Activated naive CD4-positive, alpha-beta T cell treated with Interleukin-2 at 50 U/mL for 16 hours (primary cell): ENCODE measurements around the gene CBX3.
"Not testable (repeated sequence)": the region's sequence is repeated elsewhere in the genome, so short reads cannot be mapped to it uniquely, and the experiment has no call there.

Source experiments
- DNase-seq: peaks from one replicate; pipeline ENCODE4 v3.0.0-alpha.2; 2020

Gene CBX3

DNA sequence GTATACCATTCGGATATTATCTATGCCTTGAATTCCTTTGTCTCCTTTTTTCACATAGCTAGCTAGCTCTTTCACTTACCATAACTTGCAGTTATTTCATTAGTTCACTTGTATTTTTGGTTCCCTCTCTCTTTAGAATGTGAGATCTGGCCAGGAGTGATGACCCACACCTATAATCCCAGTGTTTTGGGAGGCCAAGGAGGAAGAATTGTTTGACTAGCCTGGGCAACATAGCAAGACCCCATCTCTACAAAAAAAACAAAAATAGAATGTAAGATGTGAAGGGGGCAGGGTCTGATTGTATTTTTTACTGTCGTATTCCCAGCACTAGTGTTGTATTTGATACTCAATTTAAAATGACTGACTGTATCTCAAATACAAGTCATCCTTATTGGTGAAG lies 29.9 kb upstream of the CBX3 start:
- no peak for DNase-seq

DNA sequence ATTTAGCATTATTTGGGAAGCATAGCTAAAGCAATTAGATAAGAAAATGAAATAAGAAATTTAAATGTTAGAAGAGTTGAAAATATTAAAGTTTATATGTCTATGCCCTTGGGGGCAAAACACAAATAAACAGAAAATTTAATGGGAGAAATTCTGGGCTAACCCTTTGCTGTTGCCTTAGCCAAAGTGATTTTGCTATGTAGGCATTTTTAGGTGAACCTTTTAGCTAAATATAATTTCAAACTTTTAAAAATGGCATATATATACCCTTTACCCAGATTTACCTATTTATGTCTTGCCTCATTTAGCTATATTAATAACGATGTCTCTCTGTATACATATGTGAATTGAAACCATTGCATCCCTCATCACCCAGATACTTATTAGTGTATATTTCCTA lies 29.5 kb upstream of the CBX3 start:
- no peak for DNase-seq

DNA sequence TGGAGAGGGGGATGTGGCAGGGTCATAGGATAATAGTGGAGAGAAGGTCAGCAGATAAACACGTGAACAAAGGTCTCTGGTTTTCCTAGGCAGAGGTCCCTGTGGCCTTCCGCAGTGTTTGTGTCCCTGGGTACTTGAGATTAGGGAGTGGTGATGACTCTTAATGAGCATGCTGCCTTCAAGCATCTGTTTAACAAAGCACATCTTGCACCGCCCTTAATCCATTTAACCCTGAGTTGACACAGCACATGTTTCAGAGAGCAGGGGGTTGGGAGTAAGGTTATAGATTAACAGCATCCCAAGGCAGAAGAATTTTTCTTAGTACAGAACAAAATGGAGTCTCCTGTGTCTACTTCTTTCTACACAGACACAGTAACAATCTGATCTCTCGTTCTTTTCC lies 25.6 kb upstream of the CBX3 start:
- DNase-seq: not testable (repeated sequence)

DNA sequence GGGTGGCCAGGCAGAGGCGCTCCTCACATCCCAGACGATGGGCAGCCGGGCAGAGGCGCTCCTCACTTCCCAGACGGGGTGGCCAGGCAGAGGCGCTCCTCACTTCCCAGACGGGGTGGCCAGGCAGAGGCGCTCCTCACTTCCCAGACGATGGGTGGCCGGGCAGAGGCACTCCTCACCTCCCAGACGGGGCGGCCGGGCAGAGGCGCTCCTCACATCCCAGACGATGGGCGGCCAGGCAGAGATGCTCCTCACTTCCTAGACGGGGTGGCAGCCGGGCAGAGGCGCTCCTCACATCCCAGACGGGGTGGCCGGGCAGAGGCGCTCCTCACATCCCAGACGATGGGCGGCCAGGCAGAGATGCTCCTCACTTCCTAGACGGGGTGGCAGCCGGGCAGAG lies 24.8 kb upstream of the CBX3 start:
- DNase-seq: not testable (repeated sequence)

DNA sequence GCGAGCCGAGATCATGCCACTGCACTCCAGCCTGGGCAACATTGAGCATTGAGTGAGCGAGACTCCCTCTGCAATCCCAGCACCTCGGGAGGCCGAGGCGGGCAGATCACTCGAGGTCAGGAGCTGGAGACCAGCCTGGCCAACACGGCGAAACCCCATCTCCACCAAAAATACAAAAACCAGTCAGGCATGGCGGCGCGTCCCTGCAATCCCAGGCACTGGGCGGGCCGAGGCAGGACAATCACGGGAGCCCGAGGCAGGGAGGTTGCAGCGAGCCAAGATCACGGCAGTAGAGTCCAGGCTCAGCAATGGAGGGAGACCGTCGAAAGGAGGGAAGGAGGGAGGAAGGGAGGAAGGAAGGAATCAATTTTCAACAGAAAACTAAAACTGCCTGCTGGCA lies 24.3 kb upstream of the CBX3 start:
- not testable (repeated sequence) for DNase-seq

DNA sequence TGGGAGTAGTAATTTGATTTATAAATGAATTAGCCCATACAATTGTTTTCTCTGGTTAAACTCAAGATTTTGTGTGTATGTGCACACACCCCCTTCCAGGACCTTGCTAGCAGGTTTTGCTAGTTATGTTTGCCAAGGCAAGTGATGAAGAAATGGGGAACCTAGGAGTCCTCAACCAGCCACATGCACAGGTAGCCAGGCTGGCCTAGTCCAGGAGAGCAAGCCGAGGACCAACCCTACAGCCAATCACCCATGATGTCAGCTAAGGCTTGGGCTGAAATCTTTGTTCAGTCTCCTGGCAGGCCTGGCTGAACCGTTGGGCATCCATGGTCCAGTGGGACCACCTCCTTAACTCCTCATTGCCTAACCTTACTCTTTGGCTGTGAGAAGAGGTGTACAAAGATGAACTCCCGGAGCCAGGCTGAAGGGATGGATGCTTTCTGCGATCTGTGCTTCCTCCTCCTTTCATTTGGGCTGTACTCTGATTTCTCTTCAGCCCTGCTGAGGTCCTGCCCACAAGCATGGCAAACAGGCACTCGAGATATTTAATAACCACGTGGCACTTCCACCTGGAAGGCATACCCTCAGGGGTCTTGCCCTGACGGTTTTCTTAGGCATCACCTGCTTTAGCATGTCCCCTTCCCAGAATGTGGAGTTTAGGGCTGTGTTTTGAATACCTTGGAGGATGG lies 23.1 kb upstream of the CBX3 start:
- DNase-seq: no peak

DNA sequence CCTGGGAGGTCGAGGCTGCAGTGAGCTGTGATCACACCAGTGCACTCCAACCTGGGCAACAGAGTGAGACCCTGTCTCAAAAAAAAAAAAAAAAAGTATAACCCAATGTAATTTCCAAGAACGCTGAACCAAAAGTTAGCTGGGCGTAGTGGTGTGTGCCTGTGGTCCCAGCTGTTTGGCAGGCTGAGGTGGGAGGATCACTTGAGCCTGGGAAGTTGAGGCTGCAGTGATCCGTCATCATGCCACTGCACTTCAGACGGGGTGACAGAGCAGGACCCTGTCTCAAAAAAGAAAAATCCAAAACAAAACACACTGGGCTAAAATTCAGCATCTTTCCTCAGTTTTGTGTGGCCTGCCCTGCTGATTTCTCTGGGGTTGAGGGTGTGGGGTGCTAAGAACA lies 22.1 kb upstream of the CBX3 start:
- DNase-seq: no peak

DNA sequence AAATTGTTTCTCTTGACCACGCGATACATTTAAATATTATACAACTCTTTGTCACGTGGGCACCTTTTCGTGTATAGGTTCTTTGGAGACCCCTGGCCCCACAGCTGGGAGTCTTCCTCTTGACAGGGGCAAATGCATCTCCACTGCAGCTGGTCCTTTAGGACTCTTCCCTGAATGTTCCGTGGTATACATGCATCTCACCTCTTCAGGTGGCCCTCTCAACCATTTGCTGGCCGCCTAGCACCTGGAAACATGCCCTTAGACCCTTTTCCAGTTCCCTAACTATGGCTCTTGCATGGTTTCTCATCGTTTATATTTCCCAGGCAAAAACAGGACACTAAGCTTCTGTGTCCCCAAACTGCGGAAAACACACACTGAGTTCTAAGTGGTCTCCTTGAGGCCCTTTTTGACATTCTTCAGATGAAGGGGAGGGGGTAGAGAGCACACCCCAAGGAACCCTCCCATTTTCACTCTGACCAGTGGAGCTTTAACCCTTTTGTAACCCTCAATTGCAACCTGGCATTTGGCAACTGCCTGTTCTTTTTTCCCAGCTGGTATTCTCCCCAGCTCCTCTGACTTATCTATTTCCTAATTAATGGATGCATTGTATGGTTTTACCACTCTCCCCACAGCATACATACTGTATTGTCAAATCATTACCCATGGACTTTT lies 21.6 kb upstream of the CBX3 start:
- no peak for DNase-seq

DNA sequence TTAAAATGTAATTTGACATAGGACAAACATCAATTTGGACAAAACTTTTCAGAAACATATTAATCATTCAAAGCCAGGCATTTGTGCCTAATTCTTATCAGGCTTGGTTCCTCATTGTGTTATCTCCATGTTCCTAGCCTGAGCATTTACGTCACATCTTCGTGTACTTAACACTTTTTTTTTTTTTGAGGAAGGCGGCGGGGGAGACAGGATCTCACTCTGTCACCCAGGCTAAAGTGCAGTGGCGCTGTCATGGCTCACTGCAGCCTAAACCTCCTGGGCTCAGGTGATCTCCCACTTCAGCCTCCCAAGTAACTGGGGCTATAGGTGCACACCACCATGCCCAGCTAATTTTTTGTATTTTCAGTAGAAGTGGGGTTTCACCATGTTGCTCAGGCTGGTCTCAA lies 20.8 kb upstream of the CBX3 start:
- no peak for DNase-seq

DNA sequence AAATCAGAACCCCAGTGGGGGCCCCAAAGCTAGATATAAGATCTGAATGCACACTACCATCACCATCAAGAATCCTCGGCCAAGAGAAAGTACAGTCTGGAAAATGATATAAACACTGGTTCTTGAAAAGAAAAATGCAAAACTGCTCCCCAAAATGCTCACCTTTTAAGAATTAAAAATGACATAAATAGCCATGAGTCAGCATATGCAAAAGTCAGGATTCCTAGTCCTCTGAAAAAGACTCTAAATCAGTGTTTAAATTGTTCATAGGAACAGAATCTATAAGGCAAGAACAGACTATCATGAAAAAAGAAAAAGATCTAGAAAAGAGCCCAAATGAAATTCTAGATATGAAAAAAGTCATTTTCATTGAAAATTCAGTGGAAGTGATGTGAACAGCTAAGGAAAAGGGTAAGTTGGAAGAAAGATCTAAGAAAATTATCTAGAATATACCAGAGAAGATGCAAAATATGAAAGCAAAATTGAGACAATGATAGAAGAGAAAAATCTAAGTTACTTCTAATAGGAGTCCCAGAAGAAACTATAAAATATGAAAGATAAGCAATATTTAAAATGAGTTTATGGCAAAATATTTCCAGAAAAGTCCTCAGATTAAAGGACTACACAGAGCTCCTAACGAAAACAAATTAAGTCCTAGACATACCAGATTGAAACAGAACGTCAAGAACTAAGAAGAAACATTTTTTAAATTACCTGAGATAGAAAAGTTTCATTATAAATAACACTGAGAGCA lies 19.9 kb upstream of the CBX3 start:
- no peak for DNase-seq

DNA sequence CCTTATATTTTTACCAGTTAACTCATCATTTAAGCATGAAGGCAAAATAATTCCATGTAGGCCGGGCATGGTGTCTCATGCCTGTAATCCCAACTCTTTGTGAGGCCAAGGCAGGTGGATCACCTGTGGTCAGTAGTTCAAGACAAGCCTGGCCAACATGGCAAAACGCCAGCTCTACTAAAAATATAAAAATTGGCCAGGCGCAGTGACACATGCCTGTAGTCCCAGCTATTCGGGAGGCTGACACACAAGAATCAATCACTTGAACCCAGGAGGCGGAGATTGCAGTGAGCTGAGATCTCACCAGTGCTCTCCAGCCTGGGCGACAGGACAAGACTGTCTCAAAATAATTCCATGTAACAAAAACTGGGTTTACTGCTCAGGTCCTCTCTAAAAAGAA lies 19.3 kb upstream of the CBX3 start:
- DNase-seq: no peak

DNA sequence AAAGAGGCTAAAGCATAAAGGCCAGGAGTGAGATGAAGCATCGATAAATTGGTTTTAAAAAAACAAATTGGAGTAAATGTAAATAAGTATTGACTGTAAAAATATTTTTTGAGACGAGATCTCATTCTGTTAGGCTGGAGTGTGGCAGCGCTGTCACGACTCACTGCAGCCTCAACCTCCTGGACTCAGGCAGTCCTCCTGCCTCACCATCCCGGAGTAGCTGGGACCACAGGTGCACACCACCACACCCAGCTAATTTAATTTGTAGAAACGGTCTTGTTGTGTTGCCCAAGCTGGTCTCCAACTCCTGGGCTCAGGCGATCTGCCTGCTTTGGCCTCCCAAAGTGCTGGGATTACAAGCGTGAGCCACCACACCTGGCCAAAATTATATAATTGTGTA lies 18.8 kb upstream of the CBX3 start:
- DNase-seq: no peak

DNA sequence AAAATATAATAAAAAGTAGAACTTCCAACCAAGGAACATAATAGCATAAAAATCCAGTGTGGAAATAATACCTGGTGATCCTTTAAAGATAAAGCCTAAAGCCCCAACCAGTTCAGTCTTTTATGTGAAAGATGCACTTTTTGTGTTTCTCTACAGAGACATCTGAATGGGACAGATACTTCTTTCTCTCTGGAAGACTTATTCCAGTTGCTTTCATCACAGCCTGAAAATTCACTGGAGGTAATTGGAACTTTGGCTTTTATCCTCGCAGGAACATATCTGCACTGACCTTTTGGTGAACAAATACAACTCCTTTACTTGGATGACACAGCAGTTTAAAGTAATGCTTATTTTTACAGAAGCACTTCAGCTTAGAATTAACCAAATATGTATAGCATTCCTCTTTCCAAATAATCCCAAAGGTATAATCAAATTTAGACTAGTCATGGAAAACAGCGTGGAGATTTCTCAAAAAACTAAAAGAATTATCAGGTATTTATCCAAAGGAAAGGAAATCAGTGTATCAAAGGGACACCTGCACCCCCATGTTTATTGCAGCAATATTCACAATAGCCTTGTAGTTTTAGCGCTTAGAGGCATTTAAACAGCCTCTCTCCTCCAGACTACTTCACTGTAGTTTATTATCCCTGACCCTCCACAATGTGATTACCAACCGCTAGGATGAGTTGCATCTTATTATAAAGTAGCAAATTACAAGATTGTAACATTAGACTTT lies 17.8 kb upstream of the CBX3 start:
- DNase-seq: no peak

DNA sequence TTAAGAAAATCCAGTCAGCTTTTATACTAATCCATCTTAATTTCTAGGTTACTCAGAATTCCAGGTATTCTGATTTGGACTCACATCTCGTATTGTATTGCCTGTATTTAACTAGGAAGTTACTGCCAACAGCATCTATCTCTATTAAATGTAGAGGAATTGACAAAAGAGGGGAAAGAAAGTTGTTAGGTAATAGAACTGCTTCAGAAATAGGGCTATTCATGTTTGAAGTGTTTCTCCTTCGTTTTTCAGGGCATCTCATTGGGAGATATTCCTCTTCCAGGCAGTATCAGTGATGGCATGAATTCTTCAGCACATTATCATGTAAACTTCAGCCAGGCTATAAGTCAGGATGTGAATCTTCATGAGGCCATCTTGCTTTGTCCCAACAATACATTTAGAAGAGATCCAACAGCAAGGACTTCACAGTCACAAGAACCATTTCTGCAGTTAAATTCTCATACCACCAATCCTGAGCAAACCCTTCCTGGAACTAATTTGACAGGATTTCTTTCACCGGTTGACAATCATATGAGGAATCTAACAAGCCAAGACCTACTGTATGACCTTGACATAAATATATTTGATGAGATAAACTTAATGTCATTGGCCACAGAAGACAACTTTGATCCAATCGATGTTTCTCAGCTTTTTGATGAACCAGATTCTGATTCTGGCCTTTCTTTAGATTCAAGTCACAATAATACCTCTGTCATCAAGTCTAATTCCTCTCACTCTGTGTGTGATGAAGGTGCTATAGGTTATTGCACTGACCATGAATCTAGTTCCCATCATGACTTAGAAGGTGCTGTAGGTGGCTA lies 17.1 kb upstream of the CBX3 start:
- not testable (repeated sequence) for DNase-seq

DNA sequence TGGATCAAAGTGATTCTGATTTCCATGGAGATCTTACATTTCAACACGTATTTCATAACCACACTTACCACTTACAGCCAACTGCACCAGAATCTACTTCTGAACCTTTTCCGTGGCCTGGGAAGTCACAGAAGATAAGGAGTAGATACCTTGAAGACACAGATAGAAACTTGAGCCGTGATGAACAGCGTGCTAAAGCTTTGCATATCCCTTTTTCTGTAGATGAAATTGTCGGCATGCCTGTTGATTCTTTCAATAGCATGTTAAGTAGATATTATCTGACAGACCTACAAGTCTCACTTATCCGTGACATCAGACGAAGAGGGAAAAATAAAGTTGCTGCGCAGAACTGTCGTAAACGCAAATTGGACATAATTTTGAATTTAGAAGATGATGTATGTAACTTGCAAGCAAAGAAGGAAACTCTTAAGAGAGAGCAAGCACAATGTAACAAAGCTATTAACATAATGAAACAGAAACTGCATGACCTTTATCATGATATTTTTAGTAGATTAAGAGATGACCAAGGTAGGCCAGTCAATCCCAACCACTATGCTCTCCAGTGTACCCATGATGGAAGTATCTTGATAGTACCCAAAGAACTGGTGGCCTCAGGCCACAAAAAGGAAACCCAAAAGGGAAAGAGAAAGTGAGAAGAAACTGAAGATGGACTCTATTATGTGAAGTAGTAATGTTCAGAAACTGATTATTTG lies 16.3 kb upstream of the CBX3 start:
- DNase-seq: no peak

DNA sequence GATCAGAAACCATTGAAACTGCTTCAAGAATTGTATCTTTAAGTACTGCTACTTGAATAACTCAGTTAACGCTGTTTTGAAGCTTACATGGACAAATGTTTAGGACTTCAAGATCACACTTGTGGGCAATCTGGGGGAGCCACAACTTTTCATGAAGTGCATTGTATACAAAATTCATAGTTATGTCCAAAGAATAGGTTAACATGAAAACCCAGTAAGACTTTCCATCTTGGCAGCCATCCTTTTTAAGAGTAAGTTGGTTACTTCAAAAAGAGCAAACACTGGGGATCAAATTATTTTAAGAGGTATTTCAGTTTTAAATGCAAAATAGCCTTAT lies 15.7 kb upstream of the CBX3 start:
- DNase-seq: no peak

DNA sequence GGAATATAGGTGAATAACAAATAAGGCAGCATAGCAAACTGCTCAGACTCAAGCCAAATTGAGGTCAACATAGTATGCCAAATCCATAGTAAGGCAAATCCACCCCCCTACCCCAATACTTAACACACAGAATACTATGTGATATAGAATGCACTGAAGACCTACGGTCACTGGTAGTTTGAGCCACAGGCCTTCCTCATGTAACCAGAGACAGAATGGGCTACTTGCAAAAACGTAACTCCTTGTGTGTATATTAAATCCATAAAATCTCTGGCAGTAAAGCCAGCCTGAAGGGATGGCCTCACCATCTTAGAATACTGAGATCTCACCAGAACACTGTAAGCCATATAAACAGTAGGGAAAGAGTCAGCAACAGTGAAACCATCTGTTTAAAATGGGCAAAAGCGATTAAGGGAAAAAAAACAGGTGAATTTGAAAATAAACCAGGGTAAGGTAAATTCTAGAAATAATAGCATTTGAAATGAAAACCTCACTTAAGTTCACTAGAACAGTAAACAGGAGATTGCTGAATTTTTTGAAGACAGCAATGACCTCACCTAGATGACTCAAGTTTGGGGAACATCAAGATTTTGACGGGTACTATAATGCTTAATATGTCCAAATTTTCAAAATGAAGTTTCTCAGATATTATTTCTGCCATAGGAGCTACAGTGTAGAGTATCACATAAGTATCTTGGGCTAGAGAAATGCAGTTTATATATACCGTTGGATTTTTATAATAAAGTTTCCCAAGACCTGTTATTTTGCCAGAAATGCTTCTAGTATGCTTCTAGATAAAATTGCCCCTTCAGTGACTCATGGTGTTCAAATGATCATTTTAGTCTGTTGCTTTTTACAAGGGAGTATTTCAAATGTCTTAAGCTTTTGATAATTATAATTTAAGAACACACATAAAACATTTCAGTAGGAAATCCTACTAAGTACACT lies 14.9 kb upstream of the CBX3 start:
- DNase-seq: no peak

DNA sequence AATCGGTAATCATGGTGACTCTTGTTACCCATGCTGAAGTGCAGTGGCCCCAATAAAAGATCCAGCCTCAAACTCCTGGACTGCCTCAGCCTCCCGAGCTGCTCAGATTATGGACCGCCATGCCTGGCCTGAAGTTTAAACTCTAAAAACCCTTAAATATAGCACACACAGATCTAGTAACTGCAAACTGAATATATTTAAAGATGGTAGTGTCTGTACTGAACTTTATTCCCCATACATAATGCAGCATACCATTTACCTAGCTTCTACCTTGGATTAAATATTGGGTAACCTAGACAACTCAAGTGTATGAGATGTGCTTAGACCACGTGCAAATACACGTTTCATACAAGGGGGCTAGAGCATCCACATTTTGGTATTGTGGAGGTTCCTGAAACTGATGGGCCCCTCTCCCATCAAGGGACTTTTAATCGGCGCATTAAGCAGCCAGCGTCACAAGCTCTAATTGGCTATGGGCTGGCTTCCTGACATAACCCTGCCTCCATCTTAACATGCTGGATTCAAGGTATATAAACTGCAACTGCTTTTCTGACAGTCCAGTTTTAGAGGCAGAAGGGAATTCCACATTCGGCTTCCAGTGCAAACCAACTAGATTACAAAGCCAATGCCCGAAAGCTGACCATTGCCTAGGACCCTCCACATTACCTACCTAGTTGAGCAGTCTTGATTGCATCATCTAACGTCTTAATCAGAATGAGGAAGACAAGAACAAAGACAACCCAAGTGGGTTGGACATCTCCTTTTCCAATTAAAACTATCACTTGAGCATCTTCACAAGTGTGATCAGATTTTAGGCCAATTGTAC lies 14.0 kb upstream of the CBX3 start:
- DNase-seq: no peak

DNA sequence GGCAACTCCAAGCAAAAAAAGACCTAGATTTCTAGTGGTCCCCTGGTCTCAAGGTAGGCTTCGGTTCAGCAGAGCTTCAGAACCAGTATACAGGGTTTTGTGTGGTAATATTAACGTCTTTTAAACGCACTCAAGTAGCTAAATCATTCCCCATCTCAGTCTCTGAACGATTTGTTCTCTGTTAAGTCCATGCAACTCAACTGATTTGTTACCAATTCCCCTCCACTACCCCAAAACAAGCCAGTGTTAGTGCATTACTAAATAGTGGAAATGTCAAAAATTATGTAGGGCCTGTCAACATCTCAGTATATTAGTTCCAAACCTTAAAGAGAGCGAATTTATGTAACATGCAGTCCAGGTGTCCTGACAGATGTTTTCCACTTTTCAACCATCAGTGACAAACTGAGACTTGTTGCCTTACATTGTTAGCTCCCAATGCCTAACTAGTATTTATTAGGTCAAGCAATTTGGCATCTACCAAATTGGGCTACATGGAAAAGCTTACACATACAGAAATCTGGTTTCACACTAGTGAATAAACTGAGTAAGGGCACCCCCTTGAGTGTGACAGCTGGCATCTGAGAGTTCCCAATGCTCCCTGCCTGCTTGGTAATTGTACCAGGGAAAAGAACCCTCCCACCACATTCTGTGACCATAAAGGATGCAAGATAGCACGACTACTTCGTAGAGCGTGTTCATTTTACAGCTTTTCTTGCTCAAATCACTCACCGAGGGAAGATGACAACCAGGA lies 13.2 kb upstream of the CBX3 start:
- DNase-seq: no peak
